Medulla oblongata (tissue), 1 donor: ENCODE results near the gene TFF3.

Source experiments
- DNase-seq: peaks from one replicate; pipeline ENCODE4 v3.0.0-alpha.2; 2015; ENCODE audit errors: extremely low spot score

TFF3 gene

DNA sequence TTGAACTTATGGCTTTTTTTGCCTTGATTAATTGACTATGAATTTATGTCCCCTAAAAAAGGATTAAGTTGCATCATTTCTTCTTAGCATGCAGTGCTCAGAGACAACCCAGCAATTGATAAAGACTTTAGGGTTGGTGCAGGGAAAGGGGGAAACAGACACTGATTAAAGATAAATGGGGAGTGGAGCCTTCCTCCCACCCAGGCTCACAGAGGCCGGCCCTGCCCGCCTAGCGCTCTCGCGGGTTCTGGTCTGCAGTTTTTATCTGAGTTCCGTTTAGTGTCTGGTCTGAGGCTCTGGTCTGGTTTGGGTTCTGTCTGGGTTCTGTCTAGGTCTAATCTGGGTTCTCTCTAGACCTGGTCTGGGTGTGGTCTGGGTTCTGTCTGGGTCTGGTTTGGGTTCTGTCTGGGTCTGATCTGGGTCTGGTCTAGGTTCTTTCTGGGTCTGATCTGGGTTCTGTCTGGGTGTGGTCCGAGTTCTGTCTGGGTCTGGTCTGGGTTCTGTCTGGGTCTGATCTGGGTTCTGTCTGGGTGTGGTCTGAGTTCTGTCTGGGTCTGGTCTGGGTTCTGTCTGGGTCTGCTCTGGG, 48.1 kb downstream of the TFF3 start:
- DNase-seq, result no peak

DNA sequence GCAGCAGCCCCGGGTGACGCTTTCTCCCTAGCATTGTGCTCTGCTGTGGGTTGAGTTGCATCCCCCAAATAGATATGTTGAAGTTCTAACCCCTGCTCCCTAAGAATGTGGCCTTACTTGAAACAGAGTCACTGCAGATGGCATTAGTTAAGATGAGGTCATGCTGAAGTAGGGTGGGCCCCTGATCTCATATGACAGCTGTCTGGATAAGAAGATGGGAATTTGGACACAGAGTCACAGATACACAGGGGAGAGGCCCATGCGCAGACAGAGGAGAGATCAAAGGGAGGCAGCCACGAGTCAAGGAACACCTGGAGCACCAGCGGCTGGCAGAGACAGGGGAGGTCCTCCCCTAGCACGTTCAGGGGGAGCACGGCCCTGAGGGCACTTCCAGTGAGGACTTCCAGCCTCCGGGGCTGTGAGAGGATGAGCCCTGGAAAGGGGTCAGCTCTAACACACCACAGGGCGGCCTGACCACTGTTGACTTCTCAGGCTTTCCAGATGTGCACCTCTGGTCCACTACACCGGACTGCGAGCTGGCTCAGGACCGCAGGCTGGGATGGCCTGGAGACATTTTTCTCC, 49.9 kb downstream of the TFF3 start:
- no peak for DNase-seq

DNA sequence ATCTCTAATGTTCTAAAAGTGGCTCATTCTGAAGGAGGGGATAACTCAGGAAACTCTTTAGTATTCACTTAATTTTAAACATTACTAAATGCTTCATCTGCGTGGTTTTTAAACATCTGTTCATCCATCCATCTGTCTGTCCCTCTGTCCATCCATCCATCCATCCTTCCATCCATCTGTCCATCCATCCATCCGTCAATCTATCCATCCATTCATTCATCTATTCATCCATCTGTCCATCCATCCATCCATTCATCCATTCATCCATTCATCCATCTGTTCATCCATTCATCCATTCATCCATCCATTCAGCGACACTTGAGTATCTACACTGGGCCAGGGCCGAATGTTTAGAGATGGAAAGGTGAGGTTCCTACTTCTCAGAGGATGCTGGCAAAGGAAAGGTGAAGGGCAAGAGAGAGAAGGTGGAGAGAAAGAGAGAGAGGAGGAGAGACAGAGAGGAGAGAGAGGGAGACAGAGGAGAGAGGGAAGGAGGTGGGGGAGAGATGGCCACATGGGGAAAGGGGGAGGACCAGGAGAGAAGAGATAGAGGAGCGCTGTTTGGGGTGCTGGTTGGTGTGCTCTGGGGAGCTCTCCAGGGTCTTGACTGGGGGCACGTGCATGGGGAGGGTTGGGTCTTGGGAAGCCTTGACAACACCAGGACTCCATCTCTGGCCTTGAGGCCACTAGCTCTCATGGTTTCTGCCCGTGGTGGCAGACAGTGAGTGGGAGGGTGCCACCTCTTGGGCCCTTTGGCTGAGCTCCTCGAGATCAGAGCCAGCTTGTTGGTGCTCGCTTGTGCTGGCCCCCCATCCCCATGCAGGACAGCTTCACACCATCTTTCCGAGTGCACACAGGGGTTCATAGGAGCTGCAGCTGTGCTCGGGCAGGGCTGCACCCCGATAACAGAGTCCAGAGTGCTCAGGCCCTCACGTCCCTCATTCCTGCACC, 50.7 kb downstream of the TFF3 start:
- no peak for DNase-seq

DNA sequence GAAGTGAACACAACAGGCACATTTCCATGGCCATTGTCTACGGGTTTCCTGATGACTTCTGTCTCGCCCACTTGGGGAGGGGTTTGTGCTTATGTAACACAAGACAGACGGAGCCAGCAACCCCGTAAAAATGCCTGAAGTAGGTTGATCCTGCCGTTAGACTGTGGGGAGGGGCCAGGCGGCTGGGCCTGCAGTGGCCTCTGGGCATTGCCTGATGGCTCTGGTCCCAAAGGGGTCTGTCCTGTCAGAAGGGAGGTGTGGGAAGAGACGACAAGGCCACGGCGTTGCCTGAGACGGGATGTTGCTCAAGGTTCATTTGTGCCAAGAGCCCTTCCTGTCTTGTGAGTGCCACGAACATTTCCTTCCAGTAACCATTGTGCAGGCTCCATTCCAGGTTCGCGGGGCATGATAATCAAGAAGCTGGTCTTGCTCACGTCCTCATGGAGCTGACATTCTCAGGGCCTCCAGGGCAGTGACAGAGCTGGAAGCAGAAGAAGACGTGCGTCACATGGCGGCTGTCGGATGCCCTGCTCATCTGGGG, 51.5 kb downstream of the TFF3 start:
- DNase-seq, result no peak

DNA sequence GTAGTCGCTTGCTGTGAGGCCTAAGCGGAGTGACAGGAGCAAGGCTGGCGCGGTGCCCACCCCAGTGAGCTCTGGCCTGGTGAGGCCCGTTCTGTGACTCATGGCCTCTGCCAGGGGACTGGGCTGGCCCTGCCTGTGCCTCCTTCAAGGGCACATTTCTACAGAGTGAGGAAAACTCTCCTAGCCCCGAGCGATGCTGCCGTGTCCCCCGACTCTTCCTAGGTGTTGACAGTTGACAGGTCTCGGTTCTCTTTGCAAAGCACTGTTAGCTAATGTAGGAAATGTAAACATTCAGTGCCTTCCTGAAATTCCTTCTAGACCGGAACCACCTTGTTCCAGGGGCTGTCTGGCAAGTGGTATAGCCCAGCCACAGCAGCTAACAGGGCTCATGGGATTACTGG, 52.4 kb downstream of the TFF3 start:
- no peak for DNase-seq

DNA sequence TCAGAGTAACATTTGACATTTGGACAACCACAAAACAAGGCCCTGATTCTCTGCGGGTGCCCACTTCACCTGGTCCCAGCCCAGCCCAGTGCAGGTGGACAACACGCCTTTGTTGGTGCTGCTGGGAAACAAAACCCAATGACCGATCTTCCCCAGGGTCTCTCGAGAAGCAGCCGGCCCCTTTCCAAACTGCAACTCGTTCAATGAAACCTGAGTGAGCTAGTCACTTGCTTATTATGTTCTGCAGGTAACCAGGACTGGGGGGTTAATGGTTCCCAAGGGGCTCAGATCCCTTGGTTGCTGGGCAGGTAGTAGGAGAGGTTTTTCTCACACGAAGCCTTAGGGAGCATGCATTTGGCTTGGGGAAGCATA, 53.4 kb downstream of the TFF3 start:
- DNase-seq, result no peak
